GM21529 (cell line): ENCODE measurements around the gene ABCB4.

ENCODE experiments used
- ATAC-seq: cut with Tn5 transposase; IDR thresholded peaks from one replicate; pipeline ENCODE4 v1.9.1; 2021; ENCODE audit not compliant: unreplicated experiment

Gene ABCB4

DNA sequence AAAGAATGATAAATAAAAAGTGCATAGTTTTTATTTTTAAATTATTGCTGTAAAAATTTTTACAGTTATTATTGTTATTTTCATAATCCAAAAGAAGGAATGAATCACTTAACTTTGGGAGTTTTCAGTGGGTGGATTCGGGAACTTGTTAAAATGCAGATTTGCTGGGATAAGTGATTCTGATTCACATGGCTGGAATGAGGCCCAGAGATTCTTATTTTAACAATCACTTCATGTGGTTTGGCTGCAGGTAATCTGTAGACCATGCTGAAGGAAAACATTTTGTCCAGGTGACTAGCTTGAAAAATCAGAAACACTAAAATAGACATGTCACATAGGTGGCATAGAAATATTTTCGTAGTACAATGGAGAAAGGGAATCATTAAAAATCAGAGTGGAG lies 116.1 kb downstream of the ABCB4 start:
- ATAC-seq = no peak

DNA sequence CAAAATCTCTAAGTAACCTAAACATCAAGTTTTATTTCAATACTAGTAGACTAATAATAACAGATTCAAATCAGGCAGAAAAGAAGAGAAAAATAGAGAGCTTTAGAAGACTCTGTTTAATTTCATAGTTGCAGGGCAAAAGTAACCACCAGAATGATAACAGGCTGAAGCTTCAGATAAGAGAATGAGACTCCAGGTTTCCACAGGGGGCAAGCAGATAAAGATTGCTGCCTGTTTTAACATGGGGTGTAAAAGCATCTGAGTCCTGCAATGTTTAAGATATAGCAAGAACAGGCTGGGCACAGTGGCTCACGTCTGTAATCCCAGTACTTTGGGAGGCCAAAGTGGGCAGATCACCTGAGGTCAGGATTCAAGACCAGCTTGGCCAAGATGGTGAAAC lies 119.0 kb downstream of the ABCB4 start:
- ATAC-seq = no peak

DNA sequence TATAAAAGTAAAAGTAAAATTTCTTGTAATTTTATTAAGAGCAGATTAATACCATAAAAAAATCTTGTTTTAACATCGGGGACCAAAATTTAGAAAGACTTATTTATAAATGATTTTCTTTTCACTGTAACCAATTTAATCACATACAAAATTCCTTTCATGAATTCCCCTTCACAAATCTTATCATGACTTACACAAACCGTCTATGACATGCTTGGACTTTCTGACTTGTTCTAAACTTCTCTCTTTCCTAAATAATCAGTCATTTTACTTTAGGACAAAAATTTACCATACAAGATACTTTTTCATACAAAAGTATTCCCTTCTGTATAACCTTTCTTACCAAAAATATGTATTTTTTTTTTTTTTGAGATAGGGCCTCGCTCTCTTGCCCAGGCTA lies 120.7 kb downstream of the ABCB4 start:
- no peak for ATAC-seq
